ENCODE results near the gene LGALSL.

DNA sequence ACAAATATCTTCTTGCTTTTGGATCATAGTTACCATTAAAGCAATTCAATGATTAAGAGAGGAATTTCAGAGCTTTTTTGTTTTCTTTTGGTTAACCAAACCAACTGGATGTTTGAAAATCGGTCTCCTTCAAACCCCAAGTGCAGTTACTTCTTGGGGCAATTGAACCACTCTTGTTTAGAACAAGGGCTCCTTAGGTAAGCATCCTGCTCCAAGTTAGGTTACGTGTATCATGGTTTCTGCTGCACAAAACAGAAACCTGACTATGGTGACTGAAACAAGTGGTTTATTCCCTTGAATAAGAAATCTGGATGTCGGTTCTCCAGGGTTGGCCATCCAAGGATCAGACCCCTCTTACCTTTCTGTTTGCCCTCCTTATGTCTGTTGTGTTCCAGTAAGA, 16.1 kb upstream of the LGALSL start:
- TF ChIP-seq GATA3 (IDR thresholded peaks at IDR 0.05; ENCODE audit: low read depth, low read length) (no peak), GATA2 (IDR thresholded peaks at IDR 0.05; ENCODE audit: low read depth, low read length) (no peak)

Measured in SH-SY5Y (cell line).